HepG2 (cell line): ENCODE results near the gene RPRD2. TPM values are rescaled to one million over a fixed set of nuclear protein-coding genes. Genes with fewer than 3 reads are reported as not detected.
A peak's percentile ranks its signal among the peaks of the same experiment; 100 is the strongest.

Experiments used
- BRCA1 ChIP-seq: sonication (generic); formaldehyde crosslinking; IDR thresholded peaks from 2 replicates; pipeline ENCODE4 v1.4.0; 2020; ENCODE audit warnings: missing genetic modification reagents
- CAMTA2 ChIP-seq: sonication (generic); formaldehyde crosslinking; IDR thresholded peaks from 2 replicates; pipeline ENCODE4 v1.4.0; 2020; ENCODE audit warnings: mild to moderate bottlenecking, missing genetic modification reagents, borderline replicate concordance
- CREBL2 ChIP-seq: sonication (generic); formaldehyde crosslinking; IDR thresholded peaks from 2 replicates; pipeline ENCODE4 v1.8.1; 2023; ENCODE audit warnings: missing genetic modification reagents, mild to moderate bottlenecking, borderline replicate concordance
- HMGA1 ChIP-seq: sonication (generic); formaldehyde crosslinking; conservative IDR thresholded peaks from 2 replicates; pipeline ENCODE4 v1.4.0; 2020; ENCODE audit warnings: missing genetic modification reagents
- MTF2 ChIP-seq: sonication (generic); formaldehyde crosslinking; IDR thresholded peaks from 2 replicates; pipeline ENCODE4 v1.5.0; 2020; ENCODE audit warnings: missing genetic modification reagents, borderline replicate concordance
- PAX8 ChIP-seq: sonication (generic); formaldehyde crosslinking; IDR thresholded peaks from 2 replicates; pipeline ENCODE4 v1.8.0; 2022; ENCODE audit warnings: mild to moderate bottlenecking, missing genetic modification reagents, borderline replicate concordance
- RARA ChIP-seq: IDR thresholded peaks from 2 replicates; pipeline ENCODE4 v1.6.1; 2016; ENCODE audit warnings: missing genetic modification reagents, missing compliant biosample characterization
- RXRB ChIP-seq: IDR thresholded peaks from 2 replicates; pipeline ENCODE4 v1.6.1; 2016; ENCODE audit warnings: borderline replicate concordance, missing genetic modification reagents, missing compliant biosample characterization
- SIN3A ChIP-seq: IDR thresholded peaks from 2 replicates; pipeline ENCODE4 v1.6.1; 2011; ENCODE audit warnings: low read depth, mild to moderate bottlenecking, control low read depth, low read length, borderline replicate concordance
- SOX13 ChIP-seq, 3 experiments: fragments of 450-650 bp in 1 of 3; sonication (generic) in 1 of 3; formaldehyde crosslinking in 1 of 3; IDR thresholded peaks in 2 of 3; conservative IDR thresholded peaks in 1 of 3; 2 replicates each; pipeline versions ENCODE4 v1.5.0 to v1.6.1; 2016 to 2020; ENCODE audit warnings: antibody characterized with exemption in 1 of 3, mild to moderate bottlenecking in 1 of 3, missing compliant biosample characterization in 1 of 3, missing genetic modification reagents in 1 of 3, moderate library complexity in 1 of 3
- SRF ChIP-seq: IDR thresholded peaks from 2 replicates; pipeline ENCODE4 v1.6.1; 2011; ENCODE audit warnings: mild to moderate bottlenecking, low read depth, low read length, moderate library complexity
- ZBTB37 ChIP-seq: sonication (generic); formaldehyde crosslinking; IDR thresholded peaks from 2 replicates; pipeline ENCODE4 v1.4.0; 2020; ENCODE audit warnings: mild to moderate bottlenecking, missing genetic modification reagents
- ZBTB7B ChIP-seq: sonication (generic); formaldehyde crosslinking; IDR thresholded peaks from 2 replicates; pipeline ENCODE4 v1.4.0; 2020; ENCODE audit warnings: missing genetic modification reagents
- ZNF143 ChIP-seq: sonication (generic); formaldehyde crosslinking; IDR thresholded peaks from 2 replicates; pipeline ENCODE4 v1.4.0; 2020; ENCODE audit warnings: missing genetic modification reagents
- ZNF276 ChIP-seq: sonication (generic); formaldehyde crosslinking; IDR thresholded peaks from 2 replicates; pipeline ENCODE4 v1.4.0; 2020; ENCODE audit warnings: mild to moderate bottlenecking, low read depth, missing genetic modification reagents
- ZNF331 ChIP-seq: sonication (generic); formaldehyde crosslinking; IDR thresholded peaks from 2 replicates; pipeline ENCODE4 v1.4.0; 2020; ENCODE audit warnings: missing genetic modification reagents
- ZNF550 ChIP-seq: sonication (generic); formaldehyde crosslinking; IDR thresholded peaks from 2 replicates; pipeline ENCODE4 v1.4.0; 2020; ENCODE audit warnings: mild to moderate bottlenecking, missing genetic modification reagents, borderline replicate concordance
- ZNF772 ChIP-seq: sonication (generic); formaldehyde crosslinking; IDR thresholded peaks from 2 replicates; pipeline ENCODE4 v1.5.0; 2020; ENCODE audit warnings: mild to moderate bottlenecking, missing genetic modification reagents
- polyA plus RNA-seq, 8 experiments: library from polyadenylated mRNA; depleted of rRNA in 3 of 8; stranded (reverse) in 7 of 8; unstranded in 1 of 8; fragments of >200 nt; fragmentation: Illumina TruSeq in 4 of 8; extraction: Trizol in 4 of 8; gene quantifications; 2 replicates each; pipeline versions ENCODE4 v1.2.1 to v1.2.3, GENCODE V29; 2011 to 2016; ENCODE audit warnings: low read depth in 4 of 8, missing spikeins in 1 of 8, mixed read lengths in 1 of 8; ENCODE audit not compliant: insufficient read depth in 1 of 8
- total RNA-seq, 5 experiments: library from RNA; depleted of rRNA; stranded (reverse); fragments of >200 nt; fragmentation: Illumina TruSeq; extraction: Trizol; gene quantifications; 2 replicates each; pipeline ENCODE4 v1.2.3, GENCODE V29; 2016; ENCODE audit warnings: low read depth in 1 of 5
- TF ChIP-seq, protein P1 (sequence below), 2 experiments: sonication (generic) in 1 of 2; formaldehyde crosslinking in 1 of 2; IDR thresholded peaks; 2 replicates each; pipeline versions ENCODE4 v1.6.1 to v1.9.0; 2014 to 2022; ENCODE audit warnings: antibody characterized with exemption in 1 of 2, borderline replicate concordance in 1 of 2, inconsistent platforms in 1 of 2, low read depth in 1 of 2, missing genetic modification reagents in 1 of 2

The RPRD2 gene
- total and polyA plus RNA-seq, 2 of the 13 experiments (the other 11 are each of a cell fraction or from before 2014, with no cell fraction given) = 8.0 to 8.9 TPM

GRCh38 chr1:150363426-150364230, at the start of gene RPRD2 (continued):
- TF ChIP-seq CREBL2 = no peak
- TF ChIP-seq SIN3A = no peak
- peak; percentile 48 for TF ChIP-seq ZBTB7B (CRISPR knock-in tag)
- no peak for TF ChIP-seq ZNF331 (CRISPR knock-in tag)
- TF ChIP-seq CAMTA2 (CRISPR knock-in tag) = no peak
- TF ChIP-seq ZBTB37 (CRISPR knock-in tag) = no peak
- TF ChIP-seq, protein P1, sequence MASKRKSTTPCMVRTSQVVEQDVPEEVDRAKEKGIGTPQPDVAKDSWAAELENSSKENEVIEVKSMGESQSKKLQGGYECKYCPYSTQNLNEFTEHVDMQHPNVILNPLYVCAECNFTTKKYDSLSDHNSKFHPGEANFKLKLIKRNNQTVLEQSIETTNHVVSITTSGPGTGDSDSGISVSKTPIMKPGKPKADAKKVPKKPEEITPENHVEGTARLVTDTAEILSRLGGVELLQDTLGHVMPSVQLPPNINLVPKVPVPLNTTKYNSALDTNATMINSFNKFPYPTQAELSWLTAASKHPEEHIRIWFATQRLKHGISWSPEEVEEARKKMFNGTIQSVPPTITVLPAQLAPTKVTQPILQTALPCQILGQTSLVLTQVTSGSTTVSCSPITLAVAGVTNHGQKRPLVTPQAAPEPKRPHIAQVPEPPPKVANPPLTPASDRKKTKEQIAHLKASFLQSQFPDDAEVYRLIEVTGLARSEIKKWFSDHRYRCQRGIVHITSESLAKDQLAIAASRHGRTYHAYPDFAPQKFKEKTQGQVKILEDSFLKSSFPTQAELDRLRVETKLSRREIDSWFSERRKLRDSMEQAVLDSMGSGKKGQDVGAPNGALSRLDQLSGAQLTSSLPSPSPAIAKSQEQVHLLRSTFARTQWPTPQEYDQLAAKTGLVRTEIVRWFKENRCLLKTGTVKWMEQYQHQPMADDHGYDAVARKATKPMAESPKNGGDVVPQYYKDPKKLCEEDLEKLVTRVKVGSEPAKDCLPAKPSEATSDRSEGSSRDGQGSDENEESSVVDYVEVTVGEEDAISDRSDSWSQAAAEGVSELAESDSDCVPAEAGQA (IDR thresholded peaks at IDR 0.05; ENCODE audit: low read depth) = peak; percentile 70; the same call in 1 of the 2 replicates
- TF ChIP-seq, protein P1 (CRISPR knock-in tag; IDR thresholded peaks at IDR 0.05; ENCODE audit: borderline replicate concordance) = no peak
- no peak for TF ChIP-seq PAX8
- TF ChIP-seq RARA (CRISPR knock-in tag) = no peak; the same call in 1 of the 2 replicates
- TF ChIP-seq SOX13 (IDR thresholded peaks at IDR 0.05) = no peak
- no peak; a peak in 1 of 4 replicates for TF ChIP-seq SOX13 (CRISPR knock-in tag; conservative IDR thresholded peaks at IDR 0.05 in 1 of 2, IDR thresholded peaks at IDR 0.05 in 1 of 2)
- TF ChIP-seq ZNF550 (CRISPR knock-in tag) = no peak
- no peak for TF ChIP-seq ZNF276 (CRISPR knock-in tag)
- no peak for TF ChIP-seq SRF
- TF ChIP-seq ZNF143 (CRISPR knock-in tag) = no peak; the same call in 1 of the 2 replicates
- no peak for TF ChIP-seq BRCA1 (CRISPR knock-in tag)
- no peak for TF ChIP-seq HMGA1
- TF ChIP-seq MTF2 = no peak
- peak; percentile 84; the same call in 1 of the 2 replicates for TF ChIP-seq ZNF772 (CRISPR knock-in tag)
- TF ChIP-seq RXRB (CRISPR knock-in tag) = no peak
